HepG2 (cell line): Measurements from ENCODE around the gene TRMT1L. TPM values are rescaled to one million over a fixed set of nuclear protein-coding genes. Genes with fewer than 3 reads are reported as not detected.

Source experiments
- ATF3 ChIP-seq: sonication (generic); formaldehyde crosslinking; IDR thresholded peaks from 2 replicates; pipeline ENCODE4 v1.4.0; 2020; ENCODE audit warnings: missing genetic modification reagents
- BHLHE40 ChIP-seq: IDR thresholded peaks from 2 replicates; pipeline ENCODE4 v1.6.1; 2011; ENCODE audit warnings: low read length, improper control_type of control experiment
- CBFB ChIP-seq: sonication (generic); formaldehyde crosslinking; IDR thresholded peaks from 2 replicates; pipeline ENCODE4 v1.4.0; 2020; ENCODE audit warnings: missing genetic modification reagents
- CHD2 ChIP-seq: IDR thresholded peaks from 2 replicates; pipeline ENCODE4 v1.6.1; 2011; ENCODE audit warnings: low read depth, low read length, improper control_type of control experiment
- FLYWCH1 ChIP-seq: sonication (generic); formaldehyde crosslinking; IDR thresholded peaks from 2 replicates; pipeline ENCODE4 v1.8.1; 2023; ENCODE audit warnings: mild to moderate bottlenecking, missing genetic modification reagents
- FOXA3 ChIP-seq: IDR thresholded peaks from 2 replicates; pipeline ENCODE4 v1.6.1; 2016; ENCODE audit warnings: missing genetic modification reagents, missing compliant biosample characterization
- HNRNPH1 ChIP-seq: fragments of 200-400 bp; formaldehyde crosslinking; optimal IDR thresholded peaks from 2 replicates; pipeline ENCODE3; 2017; ENCODE audit warnings: mild to moderate bottlenecking, low read depth, low read length
- SP4 ChIP-seq: sonication (generic); formaldehyde crosslinking; IDR thresholded peaks from 2 replicates; pipeline ENCODE4 v1.8.1; 2023; ENCODE audit warnings: mild to moderate bottlenecking, missing genetic modification reagents
- TSC22D2 ChIP-seq: sonication (generic); formaldehyde crosslinking; IDR thresholded peaks from 2 replicates; pipeline ENCODE4 v1.5.1; 2020; ENCODE audit warnings: missing genetic modification reagents, mild to moderate bottlenecking, borderline replicate concordance
- ZNF224 ChIP-seq: sonication (generic); formaldehyde crosslinking; IDR thresholded peaks from 2 replicates; pipeline ENCODE4 v1.5.0; 2020; ENCODE audit warnings: mild to moderate bottlenecking, missing genetic modification reagents
- ZNF230 ChIP-seq: sonication (generic); formaldehyde crosslinking; IDR thresholded peaks from 2 replicates; pipeline ENCODE4 v1.4.0; 2020; ENCODE audit warnings: mild to moderate bottlenecking, missing genetic modification reagents
- ZNF317 ChIP-seq: sonication (generic); formaldehyde crosslinking; IDR thresholded peaks from 2 replicates; pipeline ENCODE4 v1.5.0; 2020; ENCODE audit warnings: mild to moderate bottlenecking, missing genetic modification reagents
- ZNF331 ChIP-seq: sonication (generic); formaldehyde crosslinking; IDR thresholded peaks from 2 replicates; pipeline ENCODE4 v1.4.0; 2020; ENCODE audit warnings: missing genetic modification reagents
- ZNF503 ChIP-seq: sonication (generic); formaldehyde crosslinking; IDR thresholded peaks from 2 replicates; pipeline ENCODE4 v1.4.0; 2020; ENCODE audit warnings: missing genetic modification reagents
- ZNF562 ChIP-seq: sonication (generic); formaldehyde crosslinking; IDR thresholded peaks from 2 replicates; pipeline ENCODE4 v1.8.0; 2022; ENCODE audit warnings: missing genetic modification reagents, borderline replicate concordance
- ZNF607 ChIP-seq: sonication (generic); formaldehyde crosslinking; IDR thresholded peaks from 2 replicates; pipeline ENCODE4 v1.5.1; 2020; ENCODE audit warnings: missing genetic modification reagents, mild to moderate bottlenecking, borderline replicate concordance
- ZNF644 ChIP-seq: IDR thresholded peaks from 2 replicates; pipeline ENCODE4 v1.6.1; 2016; ENCODE audit warnings: low read depth
- ZNF790 ChIP-seq: sonication (generic); formaldehyde crosslinking; IDR thresholded peaks from 2 replicates; pipeline ENCODE4 v1.8.0; 2022; ENCODE audit warnings: missing genetic modification reagents, mild to moderate bottlenecking, borderline replicate concordance
- polyA plus RNA-seq, 8 experiments: library from polyadenylated mRNA; depleted of rRNA in 3 of 8; stranded (reverse) in 7 of 8; unstranded in 1 of 8; fragments of >200 nt; fragmentation: Illumina TruSeq in 4 of 8; extraction: Trizol in 4 of 8; gene quantifications; 2 replicates each; pipeline versions ENCODE4 v1.2.1 to v1.2.3, GENCODE V29; 2011 to 2016; ENCODE audit warnings: low read depth in 4 of 8, missing spikeins in 1 of 8, mixed read lengths in 1 of 8; ENCODE audit not compliant: insufficient read depth in 1 of 8
- total RNA-seq, 5 experiments: library from RNA; depleted of rRNA; stranded (reverse); fragments of >200 nt; fragmentation: Illumina TruSeq; extraction: Trizol; gene quantifications; 2 replicates each; pipeline ENCODE4 v1.2.3, GENCODE V29; 2016; ENCODE audit warnings: low read depth in 1 of 5
- TF ChIP-seq, protein P1 (sequence below): sonication (generic); formaldehyde crosslinking; IDR thresholded peaks from 2 replicates; pipeline ENCODE4 v1.4.0; 2020; ENCODE audit warnings: missing genetic modification reagents, mild to moderate bottlenecking, borderline replicate concordance
- TF ChIP-seq, protein P2 (sequence below): sonication (generic); formaldehyde crosslinking; IDR thresholded peaks from 2 replicates; pipeline ENCODE4; 2020; ENCODE audit warnings: missing genetic modification reagents, mild to moderate bottlenecking, borderline replicate concordance
- TF ChIP-seq, protein P3 (sequence below): sonication (generic); formaldehyde crosslinking; IDR thresholded peaks from 2 replicates; pipeline ENCODE4 v1.4.0; 2020; ENCODE audit warnings: mild to moderate bottlenecking, missing genetic modification reagents

Gene TRMT1L
- total and polyA plus RNA-seq, 2 of the 13 experiments (the other 11 are each of a cell fraction or from before 2014, with no cell fraction given): 17.9 to 19.2 TPM

- TF ChIP-seq, protein P1, sequence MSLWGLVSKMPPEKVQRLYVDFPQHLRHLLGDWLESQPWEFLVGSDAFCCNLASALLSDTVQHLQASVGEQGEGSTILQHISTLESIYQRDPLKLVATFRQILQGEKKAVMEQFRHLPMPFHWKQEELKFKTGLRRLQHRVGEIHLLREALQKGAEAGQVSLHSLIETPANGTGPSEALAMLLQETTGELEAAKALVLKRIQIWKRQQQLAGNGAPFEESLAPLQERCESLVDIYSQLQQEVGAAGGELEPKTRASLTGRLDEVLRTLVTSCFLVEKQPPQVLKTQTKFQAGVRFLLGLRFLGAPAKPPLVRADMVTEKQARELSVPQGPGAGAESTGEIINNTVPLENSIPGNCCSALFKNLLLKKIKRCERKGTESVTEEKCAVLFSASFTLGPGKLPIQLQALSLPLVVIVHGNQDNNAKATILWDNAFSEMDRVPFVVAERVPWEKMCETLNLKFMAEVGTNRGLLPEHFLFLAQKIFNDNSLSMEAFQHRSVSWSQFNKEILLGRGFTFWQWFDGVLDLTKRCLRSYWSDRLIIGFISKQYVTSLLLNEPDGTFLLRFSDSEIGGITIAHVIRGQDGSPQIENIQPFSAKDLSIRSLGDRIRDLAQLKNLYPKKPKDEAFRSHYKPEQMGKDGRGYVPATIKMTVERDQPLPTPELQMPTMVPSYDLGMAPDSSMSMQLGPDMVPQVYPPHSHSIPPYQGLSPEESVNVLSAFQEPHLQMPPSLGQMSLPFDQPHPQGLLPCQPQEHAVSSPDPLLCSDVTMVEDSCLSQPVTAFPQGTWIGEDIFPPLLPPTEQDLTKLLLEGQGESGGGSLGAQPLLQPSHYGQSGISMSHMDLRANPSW (CRISPR knock-in tag): peak; percentile 55; the same call in 1 of the 2 replicates
- TF ChIP-seq ZNF317 (CRISPR knock-in tag) (0 out of 2 replicates have a peak, but pooled peaks have one; percentile 50), ZNF562 (CRISPR knock-in tag) (no peak), ZNF230 (CRISPR knock-in tag) (0 out of 2 replicates have a peak, but pooled peaks have one; percentile 50), FOXA3 (CRISPR knock-in tag) (peak; percentile 22; the same call in 1 of the 2 replicates), FLYWCH1 (CRISPR knock-in tag) (no peak), ZNF503 (CRISPR knock-in tag) (no peak), SP4 (CRISPR knock-in tag) (peak; percentile 98), ATF3 (CRISPR knock-in tag) (peak; percentile 21; the same call in 1 of the 2 replicates), ZNF644 (CRISPR knock-in tag) (no peak), CBFB (CRISPR knock-in tag) (no peak; the same call in 1 of the 2 replicates), ZNF224 (CRISPR knock-in tag) (no peak), ZNF607 (peak; percentile 60; the same call in 1 of the 2 replicates), BHLHE40 (no peak), ZNF331 (peak; percentile 49; the same call in 1 of the 2 replicates), ZNF790 (CRISPR knock-in tag) (no peak), TSC22D2 (no peak), HNRNPH1 (peak; percentile 55), CHD2 (peak; percentile 51; the same call in 1 of the 2 replicates)
- TF ChIP-seq, protein P2, sequence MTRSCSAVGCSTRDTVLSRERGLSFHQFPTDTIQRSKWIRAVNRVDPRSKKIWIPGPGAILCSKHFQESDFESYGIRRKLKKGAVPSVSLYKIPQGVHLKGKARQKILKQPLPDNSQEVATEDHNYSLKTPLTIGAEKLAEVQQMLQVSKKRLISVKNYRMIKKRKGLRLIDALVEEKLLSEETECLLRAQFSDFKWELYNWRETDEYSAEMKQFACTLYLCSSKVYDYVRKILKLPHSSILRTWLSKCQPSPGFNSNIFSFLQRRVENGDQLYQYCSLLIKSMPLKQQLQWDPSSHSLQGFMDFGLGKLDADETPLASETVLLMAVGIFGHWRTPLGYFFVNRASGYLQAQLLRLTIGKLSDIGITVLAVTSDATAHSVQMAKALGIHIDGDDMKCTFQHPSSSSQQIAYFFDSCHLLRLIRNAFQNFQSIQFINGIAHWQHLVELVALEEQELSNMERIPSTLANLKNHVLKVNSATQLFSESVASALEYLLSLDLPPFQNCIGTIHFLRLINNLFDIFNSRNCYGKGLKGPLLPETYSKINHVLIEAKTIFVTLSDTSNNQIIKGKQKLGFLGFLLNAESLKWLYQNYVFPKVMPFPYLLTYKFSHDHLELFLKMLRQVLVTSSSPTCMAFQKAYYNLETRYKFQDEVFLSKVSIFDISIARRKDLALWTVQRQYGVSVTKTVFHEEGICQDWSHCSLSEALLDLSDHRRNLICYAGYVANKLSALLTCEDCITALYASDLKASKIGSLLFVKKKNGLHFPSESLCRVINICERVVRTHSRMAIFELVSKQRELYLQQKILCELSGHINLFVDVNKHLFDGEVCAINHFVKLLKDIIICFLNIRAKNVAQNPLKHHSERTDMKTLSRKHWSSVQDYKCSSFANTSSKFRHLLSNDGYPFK (CRISPR knock-in tag): peak; percentile 64
- TF ChIP-seq, protein P3, sequence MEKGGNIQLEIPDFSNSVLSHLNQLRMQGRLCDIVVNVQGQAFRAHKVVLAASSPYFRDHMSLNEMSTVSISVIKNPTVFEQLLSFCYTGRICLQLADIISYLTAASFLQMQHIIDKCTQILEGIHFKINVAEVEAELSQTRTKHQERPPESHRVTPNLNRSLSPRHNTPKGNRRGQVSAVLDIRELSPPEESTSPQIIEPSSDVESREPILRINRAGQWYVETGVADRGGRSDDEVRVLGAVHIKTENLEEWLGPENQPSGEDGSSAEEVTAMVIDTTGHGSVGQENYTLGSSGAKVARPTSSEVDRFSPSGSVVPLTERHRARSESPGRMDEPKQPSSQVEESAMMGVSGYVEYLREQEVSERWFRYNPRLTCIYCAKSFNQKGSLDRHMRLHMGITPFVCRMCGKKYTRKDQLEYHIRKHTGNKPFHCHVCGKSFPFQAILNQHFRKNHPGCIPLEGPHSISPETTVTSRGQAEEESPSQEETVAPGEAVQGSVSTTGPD (CRISPR knock-in tag): no peak
Observed at GRCh38 chr1:185156854-185157598, at the start of gene TRMT1L, which contains the start of gene SWT1 (continued).
